Activated CD8-positive, alpha-beta memory T cell treated with anti-CD3 and anti-CD28 coated beads, Interleukin-2, amount 50 U/mL, for 24 hours (primary cell): ENCODE measurements around the gene CKS1B.
A peak's percentile ranks its signal among the peaks of the same experiment; 100 is the strongest.

Source experiments
- DNase-seq: peaks from one replicate; pipeline ENCODE4 v3.0.0-alpha.2; 2020; ENCODE audit errors: extremely low read depth

The CKS1B gene

DNA sequence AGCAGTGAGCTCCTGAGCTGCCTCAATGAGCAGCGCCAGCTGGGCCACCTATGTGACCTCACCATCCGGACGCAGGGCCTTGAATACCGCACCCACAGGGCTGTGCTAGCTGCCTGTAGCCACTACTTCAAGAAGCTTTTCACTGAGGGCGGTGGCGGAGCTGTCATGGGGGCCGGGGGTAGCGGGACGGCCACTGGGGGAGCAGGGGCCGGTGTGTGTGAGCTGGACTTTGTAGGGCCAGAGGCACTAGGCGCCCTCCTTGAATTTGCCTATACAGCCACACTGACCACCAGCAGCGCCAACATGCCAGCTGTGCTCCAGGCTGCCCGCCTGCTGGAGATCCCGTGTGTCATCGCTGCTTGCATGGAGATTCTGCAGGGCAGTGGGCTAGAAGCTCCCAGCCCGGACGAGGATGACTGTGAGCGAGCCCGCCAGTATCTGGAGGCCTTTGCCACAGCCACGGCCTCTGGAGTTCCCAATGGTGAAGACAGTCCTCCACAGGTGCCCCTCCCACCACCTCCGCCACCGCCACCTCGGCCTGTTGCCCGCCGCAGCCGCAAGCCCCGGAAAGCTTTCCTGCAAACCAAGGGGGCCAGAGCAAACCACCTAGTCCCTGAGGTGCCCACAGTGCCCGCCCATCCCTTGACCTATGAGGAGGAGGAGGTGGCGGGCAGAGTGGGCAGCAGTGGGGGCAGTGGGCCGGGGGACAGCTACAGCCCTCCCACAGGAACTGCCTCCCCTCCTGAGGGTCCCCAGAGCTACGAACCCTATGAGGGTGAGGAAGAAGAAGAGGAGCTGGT, 40.4 kb downstream of the CKS1B start:
- DNase-seq, result no peak

GRCh38 chr1:155015527-155016230, 41.2 kb downstream of the CKS1B start:
- no peak for DNase-seq

DNA sequence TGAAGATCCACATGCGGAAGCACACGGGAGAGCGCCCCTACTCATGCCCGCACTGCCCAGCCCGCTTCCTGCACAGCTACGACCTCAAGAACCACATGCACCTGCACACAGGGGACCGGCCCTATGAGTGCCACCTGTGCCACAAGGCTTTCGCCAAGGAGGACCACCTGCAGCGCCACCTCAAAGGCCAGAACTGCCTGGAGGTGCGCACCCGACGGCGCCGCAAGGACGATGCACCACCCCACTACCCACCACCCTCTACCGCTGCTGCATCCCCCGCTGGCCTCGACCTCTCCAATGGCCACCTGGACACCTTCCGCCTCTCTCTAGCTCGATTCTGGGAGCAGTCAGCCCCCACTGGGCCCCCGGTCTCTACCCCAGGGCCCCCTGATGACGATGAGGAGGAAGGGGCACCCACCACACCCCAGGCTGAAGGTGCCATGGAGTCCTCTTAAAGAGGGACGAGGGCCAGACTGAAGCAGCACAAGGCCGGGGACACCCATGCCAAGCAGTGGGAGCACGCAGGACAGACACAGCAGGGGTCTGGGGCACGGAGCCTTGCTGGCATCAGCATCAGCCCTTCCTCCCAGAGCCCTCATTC, 41.9 kb downstream of the CKS1B start:
- no peak for DNase-seq

DNA sequence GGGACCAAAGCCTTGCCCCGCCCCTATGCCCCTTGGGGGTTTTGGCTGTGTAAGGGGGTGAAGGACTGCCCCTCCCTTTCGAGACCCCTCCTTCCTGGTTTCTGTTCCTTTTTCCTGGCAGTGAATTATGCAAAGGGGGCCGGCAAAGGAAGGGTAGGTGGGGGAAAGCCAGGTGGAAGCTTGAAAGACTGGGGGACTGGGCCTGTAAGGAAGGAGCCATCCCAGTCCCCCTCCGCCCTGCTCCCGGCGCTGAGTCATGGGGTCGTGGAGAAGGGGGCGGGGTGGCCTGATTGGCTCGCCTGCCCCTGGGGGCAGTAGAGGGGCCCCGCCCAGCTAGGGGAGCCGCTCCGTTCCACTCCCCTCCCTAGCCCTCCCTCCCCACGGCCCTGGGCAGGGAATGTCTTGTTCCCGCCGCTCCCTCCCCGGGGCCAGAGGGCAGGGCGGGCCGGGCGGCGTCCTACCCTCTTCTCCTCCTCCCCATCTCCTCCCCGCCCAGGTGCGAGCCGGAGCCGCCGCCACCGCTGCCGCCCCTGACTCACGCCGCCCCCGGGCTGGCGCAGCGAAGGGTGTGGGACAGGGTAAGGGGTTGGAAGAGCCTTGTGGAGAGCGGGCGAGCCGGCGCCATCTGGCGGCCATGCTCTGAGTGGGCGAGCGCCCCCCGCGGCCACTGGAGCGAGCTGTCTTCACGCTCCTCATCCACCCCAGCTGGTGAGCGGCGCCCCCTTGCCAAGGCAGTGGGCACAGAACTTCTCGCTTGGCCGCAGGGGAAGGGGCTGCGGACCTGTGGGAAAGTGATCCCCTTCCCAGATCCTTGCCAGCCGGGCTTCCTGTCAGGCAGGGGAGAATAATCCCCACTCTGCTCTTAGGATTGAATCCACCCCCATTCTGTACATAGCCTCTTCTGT, 42.8 kb downstream of the CKS1B start:
- peak; percentile 61 for DNase-seq

- no peak for DNase-seq
Observed at GRCh38 chr1:155017946-155018316, 43.5 kb downstream of the CKS1B start.

DNA sequence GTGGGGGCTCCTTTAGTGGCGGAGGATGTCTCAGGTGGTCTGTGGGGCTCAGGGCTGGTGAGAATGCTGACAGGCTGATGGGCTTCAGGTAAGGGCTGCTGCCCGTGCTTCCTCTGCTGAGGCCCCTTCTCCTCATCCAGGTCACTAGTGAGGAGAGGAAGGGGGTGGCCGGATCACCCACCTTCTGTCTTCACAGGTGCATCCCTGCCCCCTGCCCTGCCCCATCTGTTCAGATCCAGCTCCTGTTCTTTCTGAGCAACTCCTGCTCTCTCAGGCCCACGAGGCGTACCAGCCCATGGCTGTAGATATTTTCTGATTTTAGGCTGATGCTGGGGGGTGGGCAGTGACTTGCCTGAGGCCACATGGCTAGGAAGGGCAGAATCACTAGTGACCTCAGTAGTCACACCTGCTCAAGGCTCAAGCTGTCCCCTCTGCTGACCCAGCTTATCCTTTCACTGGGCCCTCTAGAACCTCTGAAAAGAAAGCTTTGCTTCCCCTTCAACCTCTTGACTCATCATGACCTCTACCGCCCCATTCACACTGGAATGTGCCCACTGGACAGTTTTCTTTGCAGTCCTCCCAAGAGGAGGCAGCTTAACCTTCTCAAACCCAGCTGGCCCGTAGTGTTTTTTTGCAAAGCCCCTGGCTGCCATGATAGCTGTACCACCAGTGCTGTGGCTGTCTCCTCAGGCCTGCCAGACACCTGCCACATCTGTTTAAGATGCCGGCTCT, 44.3 kb downstream of the CKS1B start:
- DNase-seq, result no peak

- no peak for DNase-seq
Observed at GRCh38 chr1:155019377-155020245, 45.1 kb downstream of the CKS1B start.

GRCh38 chr1:155022136-155022926, 47.9 kb downstream of the CKS1B start:
- DNase-seq, result no peak

DNA sequence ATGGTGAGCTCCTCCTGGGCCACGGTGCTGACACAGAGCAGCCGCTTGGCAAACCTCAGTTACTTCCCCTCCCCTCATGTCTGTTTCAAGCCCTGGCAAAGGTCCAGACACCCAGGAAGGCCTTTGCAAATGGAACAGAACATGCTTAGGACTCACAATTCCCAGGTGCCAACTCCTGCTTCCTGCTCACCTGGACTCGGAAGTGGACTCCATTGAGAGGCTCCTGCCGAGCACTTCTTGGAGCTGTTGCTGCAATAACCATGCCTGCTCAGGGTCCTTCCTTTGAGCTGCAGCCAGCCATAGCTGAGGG, 48.4 kb downstream of the CKS1B start:
- no peak for DNase-seq

DNA sequence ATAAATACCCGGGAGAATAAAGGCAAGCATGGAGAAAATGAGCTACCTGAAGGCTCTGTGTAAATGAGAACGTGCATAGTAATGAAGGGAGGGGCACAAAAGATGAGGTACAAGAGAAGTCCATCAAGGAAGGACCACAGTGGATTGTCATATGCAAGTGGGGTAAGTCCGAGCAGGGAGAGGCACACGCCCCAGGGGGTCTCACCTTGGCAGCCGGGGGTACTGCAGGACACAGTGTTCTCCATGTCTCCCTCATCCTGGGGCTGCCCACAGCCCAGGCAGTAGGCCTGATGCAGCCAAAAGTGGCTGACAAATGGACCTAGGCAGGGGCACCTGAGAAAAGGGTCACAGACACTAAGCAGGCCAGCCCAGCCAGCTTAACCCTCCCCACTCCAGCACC, 49.1 kb downstream of the CKS1B start:
- no peak for DNase-seq

GRCh38 chr1:155024315-155024714, 49.8 kb downstream of the CKS1B start:
- no peak for DNase-seq

GRCh38 chr1:155026154-155026553, 51.7 kb downstream of the CKS1B start:
- DNase-seq, result no peak

GRCh38 chr1:155026588-155026987, 52.1 kb downstream of the CKS1B start:
- DNase-seq, result no peak
